Thoracic aorta (tissue), 2 donors: ENCODE results near the gene CYSRT1. TPM values are rescaled to one million over a fixed set of nuclear protein-coding genes. Genes with fewer than 3 reads are reported as not detected.

Source experiments
- ATAC-seq: fragments of 150-250 bp; one replicate; pipeline ENCODE4 v1.8.0; 2017; ENCODE audit warnings: low read depth; ENCODE audit not compliant: insufficient number of reproducible peaks, low FRiP score
- DNase-seq: peaks from one replicate; pipeline ENCODE4 v3.0.0-alpha.2; 2020; ENCODE audit warnings: low spot score
- H3K27ac ChIP-seq, 2 donors: fragments of 200-600 bp; sonication (generic); 1 replicate in 1 of 2; 2 replicates in 1 of 2; pipeline ENCODE4 v1.5.1; 2016; ENCODE audit warnings: mild to moderate bottlenecking in 2 of 2, moderate library complexity in 2 of 2
- H3K27me3 ChIP-seq: fragments of 200-600 bp; sonication (generic); replicated peaks from 2 replicates; pipeline ENCODE4 v1.6.0; 2016; ENCODE audit warnings: mild to moderate bottlenecking; ENCODE audit not compliant: insufficient read depth
- H3K36me3 ChIP-seq: fragments of 200-600 bp; sonication (generic); one replicate; pipeline ENCODE4 v1.5.1; 2016
- H3K4me1 ChIP-seq, 2 donors: fragments of 200-600 bp; sonication (generic); 1 replicate in 1 of 2; 2 replicates in 1 of 2; pipeline versions ENCODE4 v1.5.1 to v1.6.0; 2016; ENCODE audit warnings: low read depth in 2 of 2, mild to moderate bottlenecking in 1 of 2; ENCODE audit not compliant: control insufficient read depth in 1 of 2
- H3K4me3 ChIP-seq: fragments of 200-600 bp; sonication (generic); 2 replicates; pipeline ENCODE4 v1.5.1; 2016; ENCODE audit warnings: mild to moderate bottlenecking
- H3K9me3 ChIP-seq: fragments of 200-600 bp; sonication (generic); 2 replicates; pipeline ENCODE4 v1.5.1; 2016
- CTCF ChIP-seq: fragments of 200-600 bp; sonication (generic); IDR thresholded peaks from one replicate; pipeline ENCODE4 v1.5.1; 2019; ENCODE audit warnings: antibody characterized with exemption
- total RNA-seq, 2 donors: library from RNA; depleted of rRNA; stranded (reverse); fragments of >200 nt; gene quantifications; one replicate each; pipeline versions ENCODE4 v1.1.0 to v1.2.3, GENCODE V29; 2016

CYSRT1 gene
- total RNA-seq, 2 donors from 2014 or later = not detected

GRCh38 chr9:137188086-137188489 is 36.9 kb upstream of the CYSRT1 start:
- no peak for ATAC-seq

GRCh38 chr9:137188490-137189296 is 36.3 kb upstream of the CYSRT1 start, which contains the start of the genes ANAPC2 and SSNA1:
TSS of gene ANAPC2 (minus strand) at chr9:137188560. CDS start at chr9:137188532, 28 bp downstream.
TSS of gene SSNA1 (plus strand) at chr9:137188676. CDS start at chr9:137188727, 51 bp downstream.
- TF ChIP-seq CTCF = peak; percentile 18
- H3K36me3 ChIP-seq = peaks cover 30% of the 10 kb centered on the region
- peak; percentile 83 for ATAC-seq

More at GRCh38 chr9:137188086-137188489, 36.9 kb upstream of the CYSRT1 start:
- Histone ChIP-seq H3K9me3 (no peaks in the 10 kb centered on the region), H3K36me3 (peaks cover 36% of the 10 kb centered on the region), H3K27ac (peak overlapping the region; percentile 93), H3K4me3 (peak overlapping the region; percentile 84), H3K4me1 (peaks cover 30 to 39% of the 10 kb centered on the region in 2 donors), H3K27me3 (no peaks in the 10 kb centered on the region)
- DNase-seq = no peak
- TF ChIP-seq CTCF = no peak

GRCh38 chr9:137189297-137190295 is 35.4 kb upstream of the CYSRT1 start:
- peaks cover 30 to 39% of the 10 kb centered on the region in 2 donors for H3K4me1 ChIP-seq
- DNase-seq (no peak), ATAC-seq (no peak)
- H3K27ac ChIP-seq = peak overlapping the region; percentile 93
- H3K27me3 ChIP-seq = no peaks in the 10 kb centered on the region
- H3K36me3 ChIP-seq = peaks cover 21% of the 10 kb centered on the region
- H3K9me3 ChIP-seq = no peaks in the 10 kb centered on the region
- TF ChIP-seq CTCF = no peak
- peak overlapping the region; percentile 84 for H3K4me3 ChIP-seq

More at GRCh38 chr9:137188490-137189296, 36.3 kb upstream of the CYSRT1 start, which contains the start of the genes ANAPC2 and SSNA1:
- H3K4me3 ChIP-seq = peak within 1 kb of the TSS; percentile 84
- H3K27ac ChIP-seq = peak within 1 kb of the TSS; percentile 93
- H3K27me3 ChIP-seq = no peaks in the 10 kb centered on the region
- no peaks in the 10 kb centered on the region for H3K9me3 ChIP-seq
- peaks cover 30 to 39% of the 10 kb centered on the region in 2 donors for H3K4me1 ChIP-seq
- peak; percentile 52 for DNase-seq

GRCh38 chr9:137190315-137190856 is 34.6 kb upstream of the CYSRT1 start:
- ATAC-seq (no peak), DNase-seq (no peak)
- Histone ChIP-seq H3K9me3 (no peaks in the 10 kb centered on the region), H3K36me3 (peaks cover 19% of the 10 kb centered on the region), H3K4me1 (peaks cover 30 to 39% of the 10 kb centered on the region in 2 donors), H3K27ac (peak overlapping the region in 1 of 2 donors; percentile 93), H3K4me3 (no peak overlapping the region), H3K27me3 (no peaks in the 10 kb centered on the region)
- TF ChIP-seq CTCF = no peak
